Colonic mucosa (tissue), 4 donors: ENCODE results near the gene PLCB4. TPM values are rescaled to one million over a fixed set of nuclear protein-coding genes. Genes with fewer than 3 reads are reported as not detected.

Experiments used
- DNase-seq: peaks from one replicate; pipeline ENCODE4 v3.0.0-alpha.2; 2020
- H3K27ac ChIP-seq: fragments of 200-600 bp; one replicate; pipeline ENCODE4 v1.8.0; 2021
- H3K27me3 ChIP-seq: fragments of 200-600 bp; one replicate; pipeline ENCODE4 v1.8.0; 2021
- H3K36me3 ChIP-seq: fragments of 200-600 bp; one replicate; pipeline ENCODE4 v1.8.0; 2021
- H3K4me1 ChIP-seq: fragments of 200-600 bp; one replicate; pipeline ENCODE4 v1.8.0; 2021; ENCODE audit warnings: mild to moderate bottlenecking
- H3K4me3 ChIP-seq: fragments of 200-600 bp; one replicate; pipeline ENCODE4 v1.8.0; 2021
- H3K9ac ChIP-seq, 2 donors: one replicate each; pipeline ENCODE4 v1.7.0; 2013; ENCODE audit warnings: control low read depth in 2 of 2, low read depth in 2 of 2, low read length in 2 of 2
- H3K9me3 ChIP-seq: fragments of 200-600 bp; one replicate; pipeline ENCODE4 v1.8.0; 2021
- intact Hi-C: fragments of 100-400 bp; cut with DNase I; formaldehyde crosslinking; loops from one replicate; pipeline ENCODE4 v1.14.1; 2022
- total RNA-seq, 2 donors: library from RNA; stranded (reverse); fragmentation: NEBNext Ultra II Directional in 1 of 2; extraction: Animal tissue kit (Norgen Biotek cat#: 25700) in 1 of 2; gene quantifications; one replicate each; pipeline ENCODE4 v1.2.1, GENCODE V29; 2021
- TF ChIP-seq, protein P1 (sequence below): fragments of 200-600 bp; IDR thresholded peaks from one replicate; pipeline ENCODE4 v1.8.0; 2022; ENCODE audit warnings: antibody characterized with exemption, mild to moderate bottlenecking
- donor health status: healthy.
- donor health status: DM: no; HTN: no; CAD: no.
- donor health status: DM: no; HTN: no; CAD: no.

Gene PLCB4
- total RNA-seq, 2 donors from 2014 or later, result 39.4 to 39.5 TPM

DNA sequence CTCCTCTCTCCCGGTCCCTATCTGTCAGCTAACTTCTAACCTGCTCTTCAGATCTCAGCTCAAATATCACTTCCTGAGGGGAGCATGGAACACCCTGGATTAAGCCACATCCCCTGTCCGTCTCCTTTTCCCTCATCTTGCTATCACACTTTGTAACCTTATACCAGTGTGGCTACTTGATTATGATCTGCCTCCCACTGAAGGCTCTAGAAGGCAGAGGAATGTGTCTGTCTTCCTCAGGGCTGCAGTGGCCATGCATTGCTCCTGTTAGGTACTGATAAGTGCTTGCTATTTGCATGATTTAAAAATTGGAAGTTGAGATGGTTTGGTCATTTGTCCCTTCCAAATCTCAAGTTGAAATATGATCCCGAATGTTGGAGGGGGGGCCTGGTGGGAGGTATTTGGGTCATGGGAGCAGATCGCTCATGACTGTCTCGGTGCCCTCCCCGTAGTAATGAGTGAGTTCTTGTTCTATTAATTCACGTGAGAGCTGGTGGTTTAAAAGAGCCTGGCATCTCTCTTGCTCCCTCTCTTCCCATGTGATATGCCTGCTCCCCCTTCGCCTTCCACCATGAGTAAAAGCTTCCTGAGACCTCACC lies 71.4 kb downstream of the PLCB4 start:
- Histone ChIP-seq H3K9me3 (no peaks in the 10 kb centered on the region), H3K27me3 (no peaks in the 10 kb centered on the region), H3K9ac (no peak overlapping the region), H3K4me3 (no peak overlapping the region), H3K36me3 (no peaks in the 10 kb centered on the region), H3K4me1 (no peaks in the 10 kb centered on the region), H3K27ac (no peak overlapping the region)
- intact Hi-C loops, result no loop called here
- TF ChIP-seq, protein P1, sequence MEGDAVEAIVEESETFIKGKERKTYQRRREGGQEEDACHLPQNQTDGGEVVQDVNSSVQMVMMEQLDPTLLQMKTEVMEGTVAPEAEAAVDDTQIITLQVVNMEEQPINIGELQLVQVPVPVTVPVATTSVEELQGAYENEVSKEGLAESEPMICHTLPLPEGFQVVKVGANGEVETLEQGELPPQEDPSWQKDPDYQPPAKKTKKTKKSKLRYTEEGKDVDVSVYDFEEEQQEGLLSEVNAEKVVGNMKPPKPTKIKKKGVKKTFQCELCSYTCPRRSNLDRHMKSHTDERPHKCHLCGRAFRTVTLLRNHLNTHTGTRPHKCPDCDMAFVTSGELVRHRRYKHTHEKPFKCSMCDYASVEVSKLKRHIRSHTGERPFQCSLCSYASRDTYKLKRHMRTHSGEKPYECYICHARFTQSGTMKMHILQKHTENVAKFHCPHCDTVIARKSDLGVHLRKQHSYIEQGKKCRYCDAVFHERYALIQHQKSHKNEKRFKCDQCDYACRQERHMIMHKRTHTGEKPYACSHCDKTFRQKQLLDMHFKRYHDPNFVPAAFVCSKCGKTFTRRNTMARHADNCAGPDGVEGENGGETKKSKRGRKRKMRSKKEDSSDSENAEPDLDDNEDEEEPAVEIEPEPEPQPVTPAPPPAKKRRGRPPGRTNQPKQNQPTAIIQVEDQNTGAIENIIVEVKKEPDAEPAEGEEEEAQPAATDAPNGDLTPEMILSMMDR, result no peak
- no peak for DNase-seq

DNA sequence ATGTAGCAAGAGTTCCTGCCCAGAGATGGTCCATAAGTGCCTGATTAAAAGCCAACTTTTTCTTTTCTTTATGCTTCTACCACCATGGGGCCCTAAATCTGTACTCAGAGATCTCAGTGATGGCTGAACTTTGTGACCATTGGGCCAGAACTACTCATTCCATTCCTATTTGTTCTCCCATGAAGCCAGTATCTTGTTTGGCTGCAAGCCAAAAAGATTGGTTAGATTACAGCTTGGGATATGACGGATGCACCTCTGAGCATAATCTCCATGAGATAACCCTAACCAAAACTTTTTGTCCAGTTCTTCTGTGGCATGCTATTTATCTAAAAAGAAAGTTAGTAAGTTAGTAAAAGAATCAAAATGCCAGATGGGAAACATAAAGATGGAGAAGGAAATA lies 72.2 kb downstream of the PLCB4 start:
- TF ChIP-seq, protein P1, result no peak
- H3K27ac ChIP-seq, result no peak overlapping the region
- DNase-seq, result no peak

DNA sequence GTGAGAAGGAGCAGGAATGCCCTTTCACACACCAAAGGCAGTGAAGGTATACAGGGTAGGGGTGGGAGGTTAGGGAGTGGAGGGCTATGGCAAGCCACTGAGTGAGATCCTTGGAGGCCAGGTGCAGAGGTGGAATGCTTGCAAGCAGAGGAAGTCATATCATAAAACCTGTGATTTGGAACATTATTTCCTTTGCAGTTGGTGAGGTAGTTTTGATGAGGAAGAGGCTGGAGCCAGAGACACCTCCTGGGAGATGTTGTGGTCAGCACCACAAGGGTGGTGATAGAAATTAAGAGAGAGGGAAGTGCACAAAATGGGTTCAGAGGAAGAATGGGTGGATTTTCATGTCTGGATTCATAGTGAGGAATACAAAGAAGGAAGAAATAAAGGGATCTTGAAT lies 73.0 kb downstream of the PLCB4 start:
- Histone ChIP-seq H3K4me1 (no peaks in the 10 kb centered on the region), H3K9me3 (no peaks in the 10 kb centered on the region), H3K4me3 (no peak overlapping the region), H3K27ac (no peak overlapping the region), H3K27me3 (no peaks in the 10 kb centered on the region), H3K9ac (no peak overlapping the region), H3K36me3 (no peaks in the 10 kb centered on the region)
- intact Hi-C loops, result no loop called here
- no peak for DNase-seq
- TF ChIP-seq, protein P1, result no peak

More for the DNA sequence above, 72.2 kb downstream of the PLCB4 start:
- Histone ChIP-seq H3K4me1 (no peaks in the 10 kb centered on the region), H3K27me3 (no peaks in the 10 kb centered on the region), H3K4me3 (no peak overlapping the region), H3K9ac (no peak overlapping the region), H3K9me3 (no peaks in the 10 kb centered on the region), H3K36me3 (no peaks in the 10 kb centered on the region)
- intact Hi-C loops, result no loop called here

DNA sequence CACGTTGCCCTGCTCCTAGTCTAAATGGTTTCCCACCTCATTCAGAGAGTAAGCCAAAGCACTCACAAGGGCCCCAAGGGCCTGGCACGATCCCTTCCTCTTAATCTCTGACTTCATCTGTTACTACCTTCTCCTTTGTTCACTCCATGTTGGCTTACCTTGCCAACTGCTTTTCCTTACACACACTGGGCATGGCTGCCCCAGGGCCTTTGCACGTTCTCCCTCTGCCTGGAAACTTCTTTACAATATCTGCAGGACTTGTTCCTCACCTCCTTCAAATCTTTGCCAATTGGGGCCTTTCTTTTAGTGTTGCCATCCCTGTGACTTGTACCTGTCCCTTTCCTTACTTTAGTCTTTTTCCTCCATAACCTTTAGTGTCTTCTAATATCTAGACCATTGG lies 73.9 kb downstream of the PLCB4 start:
- no peaks in the 10 kb centered on the region for H3K9me3 ChIP-seq
- H3K27me3 ChIP-seq, result no peaks in the 10 kb centered on the region
- H3K4me1 ChIP-seq, result no peaks in the 10 kb centered on the region
- no peaks in the 10 kb centered on the region for H3K36me3 ChIP-seq
- DNase-seq, result no peak
- H3K9ac ChIP-seq, result no peak overlapping the region
- no peak overlapping the region for H3K4me3 ChIP-seq
- intact Hi-C loops, result no loop called here
- TF ChIP-seq, protein P1, result no peak
- H3K27ac ChIP-seq, result no peak overlapping the region

DNA sequence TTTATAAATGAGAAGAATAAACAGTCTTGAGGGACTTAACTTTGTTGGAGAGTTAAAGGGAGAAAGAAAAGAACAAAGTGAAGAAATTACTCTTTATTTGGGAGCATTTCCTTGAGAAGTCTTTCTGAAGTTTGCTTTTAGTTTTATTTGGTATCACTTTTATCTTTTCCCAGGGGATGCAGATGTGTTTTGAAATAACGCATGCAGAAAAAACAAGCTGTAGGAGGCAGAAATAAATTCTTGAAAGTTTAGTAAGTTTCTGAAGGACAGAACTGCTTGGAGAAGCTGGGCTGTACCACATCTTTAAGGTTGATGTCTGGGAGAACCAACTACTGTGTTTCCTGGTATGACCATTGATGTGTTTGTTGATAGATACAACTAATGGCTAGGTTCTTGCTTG lies 75.0 kb downstream of the PLCB4 start:
- H3K4me3 ChIP-seq, result no peak overlapping the region
- intact Hi-C loops, result no loop called here
- no peak overlapping the region for H3K27ac ChIP-seq
- TF ChIP-seq, protein P1, result no peak
- DNase-seq, result no peak
- H3K27me3 ChIP-seq, result no peaks in the 10 kb centered on the region
- no peaks in the 10 kb centered on the region for H3K9me3 ChIP-seq
- H3K9ac ChIP-seq, result no peak overlapping the region
- H3K4me1 ChIP-seq, result no peaks in the 10 kb centered on the region
- H3K36me3 ChIP-seq, result no peaks in the 10 kb centered on the region
